H1 (cell line): ENCODE results near the gene NKAIN2. TPM values are rescaled to one million over a fixed set of nuclear protein-coding genes. Genes with fewer than 3 reads are reported as not detected.

ENCODE experiments used
- CTCF ChIA-PET: fragments of 300-600 bp; sonication (Branson Sonifier 250); formaldehyde crosslinking; loops from one replicate; lab custom pipeline; 2021; ENCODE audit not compliant: partially characterized antibody; lab: Charles Lee
- POLR2A ChIA-PET: fragments of 300-600 bp; sonication (Branson Sonifier 250); formaldehyde crosslinking; loops from one replicate; lab custom pipeline; 2021; ENCODE audit warnings: inconsistent platforms; ENCODE audit not compliant: partially characterized antibody; lab: Charles Lee
- DNase-seq, 2 experiments: peaks; one replicate each; pipeline versions ENCODE4 v3.0.0 to v3.0.0-alpha.2; 2010 to 2022; ENCODE audit warnings: low spot score in 2 of 2, low read depth in 1 of 2, mixed read lengths in 1 of 2
- FAIRE-seq: peaks from 2 replicates; lab custom pipeline; 2011; peaks lifted over from hg19 to GRCh38; lab: Jason Lieb, UNC
- H2AFZ ChIP-seq: 2 replicates; pipeline ENCODE4 v1.8.1; 2012; ENCODE audit warnings: low read length, inconsistent platforms
- H2AK5ac ChIP-seq: 2 replicates; pipeline ENCODE4 v1.6.1; 2013; ENCODE audit warnings: low read depth, low read length
- H2BK120ac ChIP-seq: replicated peaks from 2 replicates; pipeline ENCODE3; 2013; ENCODE audit warnings: low read depth, low read length, inconsistent platforms
- H2BK12ac ChIP-seq: 2 replicates; pipeline ENCODE4 v1.6.1; 2013; ENCODE audit warnings: low read depth, low read length
- H2BK15ac ChIP-seq: 2 replicates; pipeline ENCODE4 v1.6.1; 2013; ENCODE audit warnings: low read length
- H2BK20ac ChIP-seq: 2 replicates; pipeline ENCODE4 v1.6.1; 2013; ENCODE audit warnings: low read length
- H2BK5ac ChIP-seq: 2 replicates; pipeline ENCODE4 v1.6.1; 2013; ENCODE audit warnings: low read depth, low read length
- H3K14ac ChIP-seq: 2 replicates; pipeline ENCODE4 v1.6.1; 2013; ENCODE audit warnings: inconsistent platforms; ENCODE audit not compliant: insufficient read length
- H3K18ac ChIP-seq: 2 replicates; pipeline ENCODE4 v1.6.1; 2013; ENCODE audit warnings: low read length; ENCODE audit errors: extremely low read depth
- H3K23ac ChIP-seq: 2 replicates; pipeline ENCODE4 v1.6.1; 2013; ENCODE audit warnings: inconsistent platforms; ENCODE audit not compliant: insufficient read length
- H3K23me2 ChIP-seq: 2 replicates; pipeline ENCODE4 v1.6.1; 2013; ENCODE audit warnings: low read depth, low read length
- H3K27ac ChIP-seq: 2 replicates; pipeline ENCODE4 v1.6.1; 2011; ENCODE audit warnings: low read depth, low read length, inconsistent platforms
- H3K27me3 ChIP-seq, 4 experiments: replicated peaks in 1 of 4; 1 replicate in 1 of 4; 2 replicates in 3 of 4; pipeline versions ENCODE4 v1.6.1 to v1.8.1; 2011 to 2013; ENCODE audit warnings: low read length in 3 of 4, mild to moderate bottlenecking in 3 of 4, inconsistent platforms in 2 of 4, mixed read lengths in 2 of 4, moderate library complexity in 1 of 4; ENCODE audit not compliant: control insufficient read depth in 3 of 4, insufficient read depth in 3 of 4; ENCODE audit errors: extremely low read depth in 1 of 4
- H3K36me3 ChIP-seq, 4 experiments: 2 replicates each; pipeline versions ENCODE4 v1.6.1 to v1.8.1; 2011 to 2013; ENCODE audit warnings: mild to moderate bottlenecking in 4 of 4, low read length in 3 of 4, moderate library complexity in 2 of 4, control low read depth in 1 of 4, inconsistent platforms in 1 of 4; ENCODE audit not compliant: insufficient read depth in 4 of 4, control insufficient read depth in 2 of 4
- H3K4ac ChIP-seq: replicated peaks from 2 replicates; pipeline ENCODE3; 2013; ENCODE audit warnings: low read length, low read depth, mixed read lengths, inconsistent platforms; ENCODE audit not compliant: insufficient read length
- H3K4me1 ChIP-seq, 4 experiments: replicated peaks in 1 of 4; 1 replicate in 1 of 4; 2 replicates in 3 of 4; pipeline versions ENCODE4 v1.6.1 to v1.8.1; 2011 to 2013; ENCODE audit warnings: low read length in 3 of 4, inconsistent platforms in 2 of 4, mixed read lengths in 1 of 4; ENCODE audit not compliant: insufficient read depth in 4 of 4, control insufficient read depth in 3 of 4
- H3K4me2 ChIP-seq, 2 experiments: 2 replicates each; pipeline versions ENCODE4 v1.6.1 to v1.8.1; 2011 to 2013; ENCODE audit warnings: low read depth in 2 of 2, low read length in 2 of 2, control low read depth in 1 of 2, inconsistent platforms in 1 of 2, mild to moderate bottlenecking in 1 of 2; ENCODE audit not compliant: insufficient read depth in 1 of 2
- H3K4me3 ChIP-seq, 4 experiments: fragments of 200-600, 300-600 bp in 1 of 4; sonication (generic), shearing (Covaris generic), sonication (Bioruptor Twin) in 1 of 4; 2 replicates each; pipeline versions ENCODE4 v1.5.1 to v1.8.1; 2011 to 2016; ENCODE audit warnings: low read length in 4 of 4, low read depth in 3 of 4, control low read depth in 2 of 4, inconsistent platforms in 2 of 4, mild to moderate bottlenecking in 2 of 4, mixed read lengths in 1 of 4, moderate library complexity in 1 of 4; ENCODE audit not compliant: insufficient read depth in 2 of 4; ENCODE audit errors: extremely low read depth in 1 of 4
- H3K56ac ChIP-seq: replicated peaks from 2 replicates; pipeline ENCODE3; 2013; ENCODE audit warnings: low read depth, mild to moderate bottlenecking, mixed read lengths, low read length, inconsistent platforms; ENCODE audit not compliant: insufficient read length
- H3K79me1 ChIP-seq: 2 replicates; pipeline ENCODE4 v1.6.1; 2013; ENCODE audit warnings: low read depth, low read length, control low read depth
- H3K79me2 ChIP-seq, 2 experiments: 2 replicates each; pipeline versions ENCODE4 v1.6.1 to v1.8.1; 2012 to 2013; ENCODE audit warnings: low read length in 2 of 2, mild to moderate bottlenecking in 2 of 2, inconsistent platforms in 1 of 2; ENCODE audit not compliant: insufficient read depth in 2 of 2, control insufficient read depth in 1 of 2
- H3K9ac ChIP-seq, 4 experiments: replicated peaks in 1 of 4; 1 replicate in 1 of 4; 2 replicates in 3 of 4; pipeline versions ENCODE4 v1.6.1 to v1.8.1; 2011 to 2013; ENCODE audit warnings: low read depth in 3 of 4, low read length in 3 of 4, control low read depth in 2 of 4, mild to moderate bottlenecking in 2 of 4, moderate library complexity in 2 of 4, inconsistent platforms in 1 of 4; ENCODE audit errors: extremely low read depth in 1 of 4
- H3K9me3 ChIP-seq, 2 experiments: 2 replicates each; pipeline versions ENCODE4 v1.6.1 to v1.8.1; 2012 to 2013; ENCODE audit warnings: mild to moderate bottlenecking in 2 of 2, moderate library complexity in 2 of 2, control low read depth in 1 of 2, inconsistent platforms in 1 of 2, low read depth in 1 of 2, low read length in 1 of 2, mixed read lengths in 1 of 2; ENCODE audit not compliant: insufficient read depth in 2 of 2
- H4K20me1 ChIP-seq, 2 experiments: replicated peaks in 1 of 2; 2 replicates each; pipeline versions ENCODE3 to v1.8.1; 2011 to 2013; ENCODE audit warnings: inconsistent platforms in 2 of 2, low read length in 2 of 2, mild to moderate bottlenecking in 1 of 2; ENCODE audit not compliant: insufficient read depth in 2 of 2, control insufficient read depth in 1 of 2
- H4K5ac ChIP-seq: 2 replicates; pipeline ENCODE4 v1.6.1; 2013; ENCODE audit warnings: low read length, low read depth, mixed read lengths, inconsistent platforms; ENCODE audit not compliant: insufficient read length
- H4K8ac ChIP-seq: 2 replicates; pipeline ENCODE4 v1.8.0; 2013; ENCODE audit warnings: mild to moderate bottlenecking, moderate library complexity, low read length, inconsistent platforms; ENCODE audit not compliant: insufficient read depth; ENCODE audit errors: extremely low read depth
- H4K91ac ChIP-seq: replicated peaks from 2 replicates; pipeline ENCODE3; 2013; ENCODE audit warnings: low read length, mixed read lengths, inconsistent platforms; ENCODE audit not compliant: insufficient read length
- E2F6 ChIP-seq: IDR thresholded peaks from 2 replicates; pipeline ENCODE4 v1.6.1; 2012; ENCODE audit warnings: inconsistent platforms
- FOSL1 ChIP-seq: IDR thresholded peaks from 2 replicates; pipeline ENCODE4 v1.6.1; 2011; ENCODE audit warnings: mild to moderate bottlenecking, low read depth, low read length, moderate library complexity; ENCODE audit not compliant: insufficient read depth
- HDAC2 ChIP-seq, 2 experiments: fragments of 300-600 bp in 1 of 2; sonication (generic) in 1 of 2; IDR thresholded peaks; 2 replicates each; pipeline ENCODE4 v1.6.1; 2011 to 2012; ENCODE audit warnings: low read depth in 2 of 2, low read length in 2 of 2, mild to moderate bottlenecking in 2 of 2, moderate library complexity in 2 of 2, borderline replicate concordance in 1 of 2, inconsistent platforms in 1 of 2
- HDAC6 ChIP-seq: IDR thresholded peaks from one replicate; pipeline ENCODE4 v1.7.1; 2012; ENCODE audit warnings: low read depth, mild to moderate bottlenecking, inconsistent platforms, low read length, moderate library complexity
- KDM1A ChIP-seq: fragments of 200-600, 300-600 bp; sonication (generic); IDR thresholded peaks from 2 replicates; pipeline ENCODE4 v1.7.1; 2016; ENCODE audit warnings: mild to moderate bottlenecking, low read length, borderline replicate concordance
- POLR2AphosphoS5 ChIP-seq: IDR thresholded peaks from 2 replicates; pipeline ENCODE4 v1.6.1; 2011; ENCODE audit warnings: low read depth, low read length
- RFX5 ChIP-seq: IDR thresholded peaks from 2 replicates; pipeline ENCODE4 v1.6.1; 2011; ENCODE audit warnings: low read depth, low read length, improper control_type of control experiment, borderline replicate concordance
- SIN3A ChIP-seq, 2 experiments: IDR thresholded peaks in 1 of 2; conservative IDR thresholded peaks in 1 of 2; 2 replicates each; pipeline ENCODE4 v1.6.1; 2011 to 2012; ENCODE audit warnings: low read length in 2 of 2, improper control_type of control experiment in 1 of 2, low read depth in 1 of 2, mild to moderate bottlenecking in 1 of 2
- SP2 ChIP-seq: IDR thresholded peaks from 2 replicates; pipeline ENCODE4 v1.6.1; 2012; ENCODE audit warnings: mild to moderate bottlenecking, low read length, inconsistent platforms
- TAF1 ChIP-seq: IDR thresholded peaks from 2 replicates; pipeline ENCODE4 v1.6.1; 2011; ENCODE audit warnings: mild to moderate bottlenecking, low read depth, low read length
- TAF7 ChIP-seq: optimal IDR thresholded peaks from 2 replicates; pipeline ENCODE3; 2011; ENCODE audit warnings: low read depth, mild to moderate bottlenecking, inconsistent platforms, low read length, moderate library complexity, borderline replicate concordance
- WGBS, 2 experiments: shearing (Covaris generic) in 1 of 2; methylation state at CpG; one replicate each; pipeline versions ENCODE4 v1.1.6 to v1.1.7; 2013 to 2015; ENCODE audit warnings: low lambda C conversion rate in 2 of 2, mixed read lengths in 2 of 2, inconsistent platforms in 1 of 2, low coverage in 1 of 2, missing lambda C conversion rate in 1 of 2; ENCODE audit not compliant: insufficient replicate concordance in 2 of 2, insufficient coverage in 1 of 2, insufficient read length in 1 of 2; ENCODE audit errors: extremely low coverage in 1 of 2, missing lambda C conversion rate in 1 of 2; 5-methylcytosine and 5-hydroxymethylcytosine counted together
- polyA plus RNA-seq, 7 experiments: library from polyadenylated mRNA; depleted of rRNA in 3 of 7; stranded (reverse) in 5 of 7; unstranded in 2 of 7; fragments of >200 nt in 5 of 7; fragments of 200-250 nt in 2 of 7; gene quantifications; 1 replicate in 5 of 7; 2 replicates in 1 of 7; 4 replicates in 1 of 7; pipeline versions ENCODE4 v1.2.1 to v1.2.3, GENCODE V29; 2011 to 2013; ENCODE audit warnings: missing spikeins in 2 of 7, mixed read lengths in 2 of 7
- total RNA-seq: library from RNA; stranded (reverse); fragmentation: NEBNext Ultra II Directional; extraction: Animal tissue kit (Norgen Biotek cat#: 25700); gene quantifications from 2 replicates; pipeline ENCODE4 v1.2.1, GENCODE V29; 2021
- TF ChIP-seq, protein P1 (sequence below): IDR thresholded peaks from 2 replicates; pipeline ENCODE4 v1.6.1; 2012; ENCODE audit warnings: low read length, inconsistent platforms

NKAIN2 gene
- total and polyA plus RNA-seq, 2 of the 8 experiments (the other 6 are each of a cell fraction or from before 2014, with no cell fraction given), result 0.20 to 0.34 TPM

DNA sequence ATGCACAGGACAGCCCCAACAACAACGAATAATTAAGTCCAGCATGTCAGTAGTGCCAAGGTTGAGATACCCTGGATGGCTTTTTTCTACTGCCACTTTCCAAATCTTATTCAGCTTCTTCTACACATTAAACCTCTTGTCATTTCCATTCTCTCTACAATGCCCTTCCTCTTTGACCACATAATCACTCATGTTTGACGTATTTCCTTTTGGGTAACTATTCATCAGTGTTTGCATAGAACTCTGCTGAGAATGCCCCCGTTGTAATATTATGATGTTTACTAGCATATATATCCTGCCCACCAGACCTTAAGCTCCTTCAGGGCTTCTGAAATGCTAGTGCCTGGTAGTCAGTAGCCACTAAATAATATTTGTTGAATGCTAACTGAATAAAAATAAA, 643.3 kb downstream of the NKAIN2 start:
- H2BK120ac ChIP-seq, result no peak overlapping the region
- WGBS, 2 experiments, result 86% methylated on average over 3 of the region's 3 CpGs; no CpG with 5 or more reads in 1 of the 2 experiments
- TF ChIP-seq E2F6 (no peak), TAF7 (no peak), TAF1 (no peak), POLR2AphosphoS5 (no peak), HDAC2 (IDR thresholded peaks at IDR 0.05; ENCODE audit: borderline replicate concordance in 1 of 2, low read depth in 2 of 2, low read length in 2 of 2) (no peak), KDM1A (no peak), HDAC6 (no peak), SP2 (no peak), RFX5 (no peak), FOSL1 (no peak), SIN3A (conservative IDR thresholded peaks at IDR 0.05 in 1 of 2, IDR thresholded peaks at IDR 0.05 in 1 of 2; ENCODE audit: low read depth in 1 of 2, low read length in 2 of 2) (no peak)
- TF ChIP-seq, protein P1, sequence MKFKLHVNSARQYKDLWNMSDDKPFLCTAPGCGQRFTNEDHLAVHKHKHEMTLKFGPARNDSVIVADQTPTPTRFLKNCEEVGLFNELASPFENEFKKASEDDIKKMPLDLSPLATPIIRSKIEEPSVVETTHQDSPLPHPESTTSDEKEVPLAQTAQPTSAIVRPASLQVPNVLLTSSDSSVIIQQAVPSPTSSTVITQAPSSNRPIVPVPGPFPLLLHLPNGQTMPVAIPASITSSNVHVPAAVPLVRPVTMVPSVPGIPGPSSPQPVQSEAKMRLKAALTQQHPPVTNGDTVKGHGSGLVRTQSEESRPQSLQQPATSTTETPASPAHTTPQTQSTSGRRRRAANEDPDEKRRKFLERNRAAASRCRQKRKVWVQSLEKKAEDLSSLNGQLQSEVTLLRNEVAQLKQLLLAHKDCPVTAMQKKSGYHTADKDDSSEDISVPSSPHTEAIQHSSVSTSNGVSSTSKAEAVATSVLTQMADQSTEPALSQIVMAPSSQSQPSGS, result no peak

More for the DNA sequence above, 643.3 kb downstream of the NKAIN2 start:
- Histone ChIP-seq H3K9me3 (no peaks in the 10 kb centered on the region), H3K4me2 (no peak overlapping the region), H2AFZ (no peak overlapping the region), H3K4me3 (no peak overlapping the region), H3K23ac (no peak overlapping the region), H3K14ac (no peak overlapping the region), H3K79me2 (no peaks in the 10 kb centered on the region), H3K18ac (no peak overlapping the region), H3K79me1 (no peaks in the 10 kb centered on the region), H2BK15ac (no peak overlapping the region), H2AK5ac (no peak overlapping the region), H4K91ac (no peak overlapping the region), H2BK5ac (no peak overlapping the region), H3K36me3 (no peaks in the 10 kb centered on the region), H3K56ac (no peak overlapping the region), H3K4ac (no peak overlapping the region), H2BK12ac (no peak overlapping the region), H4K8ac (no peak overlapping the region), H2BK20ac (no peak overlapping the region), H3K9ac (no peak overlapping the region), H4K5ac (no peak overlapping the region), H3K4me1 (no peaks in the 10 kb centered on the region), H3K27ac (no peak overlapping the region), H3K23me2 (no peaks in the 10 kb centered on the region), H4K20me1 (no peaks in the 10 kb centered on the region), H3K27me3 (no peaks in the 10 kb centered on the region)
- POLR2A ChIA-PET, result no interaction called here
- FAIRE-seq, result no peak
- CTCF ChIA-PET, result interaction anchor here (1.0 kb wide), 2 partner anchors 8 to 41 kb away, joined by 3 read pairs; no protein-coding TSS in a partner anchor
- DNase-seq, result no peak
